ENCODE data around the gene MAX. TPM values are rescaled to one million over a fixed set of nuclear protein-coding genes. Genes with fewer than 3 reads are reported as not detected.

Gene MAX
- total RNA-seq, 2 experiments from 2014 or later = 159 to 171 TPM

DNA sequence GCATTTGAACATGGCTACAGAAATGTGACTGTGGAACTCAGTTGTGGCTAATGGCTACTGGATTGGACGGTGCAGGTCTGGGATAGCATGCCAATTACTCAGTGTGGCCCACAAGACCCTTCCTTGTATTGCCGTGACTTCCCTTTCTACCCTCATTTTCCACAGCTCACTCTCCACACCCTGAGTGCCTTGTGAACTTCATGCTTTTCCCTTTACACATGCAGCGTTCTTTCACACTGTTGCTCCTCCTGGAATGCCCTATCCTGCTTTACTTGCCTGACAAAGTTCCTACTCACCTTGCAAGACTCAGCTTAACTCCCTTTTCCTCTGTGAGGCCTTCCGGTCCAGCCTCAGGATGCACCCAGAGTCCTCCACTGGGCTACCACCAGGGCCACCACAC is 46.8 kb upstream of the MAX start:
- Mint-ChIP-seq H3K27ac (no peak overlapping the region), H3K4me1 (ENCODE audit: low read depth) (no peaks in the 10 kb centered on the region), H3K4me3 (no peak overlapping the region), H3K9me3 (no peaks in the 10 kb centered on the region), H3K36me3 (ENCODE audit: low read depth) (no peaks in the 10 kb centered on the region), H3K27me3 (peaks cover 1% of the 10 kb centered on the region)
- Histone ChIP-seq H3K36me3 (ENCODE audit: insufficient read depth, low read length) (no peaks in the 10 kb centered on the region), H3K4me3 (ENCODE audit: low read length) (no peak overlapping the region), H3K27ac (ENCODE audit: low read depth in 1 of 2, low read length in 2 of 2) (no peak overlapping the region), H3K9me3 (ENCODE audit: control insufficient read depth in 1 of 2, insufficient read depth in 1 of 2, low read length in 2 of 2) (no peaks in the 10 kb centered on the region), H3K27me3 (ENCODE audit: control insufficient read depth in 1 of 2, insufficient read depth in 2 of 2, low read length in 2 of 2) (peaks cover 0 to 3% of the 10 kb centered on the region in 2 experiments), H3K4me1 (ENCODE audit: insufficient read depth, low read length) (no peaks in the 10 kb centered on the region)
- DNase-seq (no peak), ATAC-seq (ENCODE audit: poor library complexity) (no peak)
- POLR2A ChIA-PET = no interaction called here
- intact Hi-C loops (cut with DNase I, micrococcal nuclease) = no loop called here
- TF ChIP-seq, protein P1, sequence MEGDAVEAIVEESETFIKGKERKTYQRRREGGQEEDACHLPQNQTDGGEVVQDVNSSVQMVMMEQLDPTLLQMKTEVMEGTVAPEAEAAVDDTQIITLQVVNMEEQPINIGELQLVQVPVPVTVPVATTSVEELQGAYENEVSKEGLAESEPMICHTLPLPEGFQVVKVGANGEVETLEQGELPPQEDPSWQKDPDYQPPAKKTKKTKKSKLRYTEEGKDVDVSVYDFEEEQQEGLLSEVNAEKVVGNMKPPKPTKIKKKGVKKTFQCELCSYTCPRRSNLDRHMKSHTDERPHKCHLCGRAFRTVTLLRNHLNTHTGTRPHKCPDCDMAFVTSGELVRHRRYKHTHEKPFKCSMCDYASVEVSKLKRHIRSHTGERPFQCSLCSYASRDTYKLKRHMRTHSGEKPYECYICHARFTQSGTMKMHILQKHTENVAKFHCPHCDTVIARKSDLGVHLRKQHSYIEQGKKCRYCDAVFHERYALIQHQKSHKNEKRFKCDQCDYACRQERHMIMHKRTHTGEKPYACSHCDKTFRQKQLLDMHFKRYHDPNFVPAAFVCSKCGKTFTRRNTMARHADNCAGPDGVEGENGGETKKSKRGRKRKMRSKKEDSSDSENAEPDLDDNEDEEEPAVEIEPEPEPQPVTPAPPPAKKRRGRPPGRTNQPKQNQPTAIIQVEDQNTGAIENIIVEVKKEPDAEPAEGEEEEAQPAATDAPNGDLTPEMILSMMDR (IDR thresholded peaks at IDR 0.05) = no peak
- CTCF ChIA-PET = no interaction called here

DNA sequence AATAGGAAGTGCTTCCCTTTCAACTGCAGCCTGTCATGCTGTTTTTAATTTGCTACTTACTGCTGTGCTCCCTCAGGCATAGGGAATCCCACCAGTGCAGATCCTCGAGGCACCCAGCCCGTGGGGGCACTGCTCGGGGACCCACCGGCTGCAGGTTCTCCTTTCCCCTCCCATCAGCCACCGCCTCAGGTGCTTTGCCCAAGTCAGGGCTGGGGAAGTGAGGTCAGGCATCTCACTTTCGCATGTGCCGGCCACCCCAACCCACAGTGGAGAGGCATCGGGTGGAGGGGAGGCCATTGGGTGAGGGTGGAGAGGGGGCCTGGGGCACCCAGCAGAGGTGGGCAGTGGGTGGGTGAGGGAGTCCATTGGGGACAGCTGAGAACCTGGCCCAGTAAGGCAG is 41.9 kb upstream of the MAX start:
- DNase-seq = no peak
- ChIA-PET CTCF (no interaction called here), POLR2A (no interaction called here)
- intact Hi-C loops (cut with DNase I, micrococcal nuclease) = no loop called here
- Mint-ChIP-seq H3K27ac (no peak overlapping the region), H3K27me3 (peaks cover 9% of the 10 kb centered on the region), H3K4me3 (no peak overlapping the region), H3K9me3 (no peaks in the 10 kb centered on the region), H3K4me1 (ENCODE audit: low read depth) (no peaks in the 10 kb centered on the region), H3K36me3 (ENCODE audit: low read depth) (no peaks in the 10 kb centered on the region)
- ATAC-seq (ENCODE audit: poor library complexity) = no peak
- TF ChIP-seq, protein P1 (IDR thresholded peaks at IDR 0.05) = no peak
- H3K4me1 ChIP-seq (ENCODE audit: insufficient read depth, low read length) = no peaks in the 10 kb centered on the region
- H3K9me3 ChIP-seq (ENCODE audit: control insufficient read depth in 1 of 2, insufficient read depth in 1 of 2, low read length in 2 of 2) = no peaks in the 10 kb centered on the region
- H3K36me3 ChIP-seq (ENCODE audit: insufficient read depth, low read length) = no peaks in the 10 kb centered on the region
- no peak overlapping the region for H3K27ac ChIP-seq (ENCODE audit: low read depth in 1 of 2, low read length in 2 of 2)
- H3K4me3 ChIP-seq (ENCODE audit: low read length) = no peak overlapping the region
- H3K27me3 ChIP-seq (ENCODE audit: control insufficient read depth in 1 of 2, insufficient read depth in 2 of 2, low read length in 2 of 2) = peaks cover 0 to 5% of the 10 kb centered on the region in 2 experiments

DNA sequence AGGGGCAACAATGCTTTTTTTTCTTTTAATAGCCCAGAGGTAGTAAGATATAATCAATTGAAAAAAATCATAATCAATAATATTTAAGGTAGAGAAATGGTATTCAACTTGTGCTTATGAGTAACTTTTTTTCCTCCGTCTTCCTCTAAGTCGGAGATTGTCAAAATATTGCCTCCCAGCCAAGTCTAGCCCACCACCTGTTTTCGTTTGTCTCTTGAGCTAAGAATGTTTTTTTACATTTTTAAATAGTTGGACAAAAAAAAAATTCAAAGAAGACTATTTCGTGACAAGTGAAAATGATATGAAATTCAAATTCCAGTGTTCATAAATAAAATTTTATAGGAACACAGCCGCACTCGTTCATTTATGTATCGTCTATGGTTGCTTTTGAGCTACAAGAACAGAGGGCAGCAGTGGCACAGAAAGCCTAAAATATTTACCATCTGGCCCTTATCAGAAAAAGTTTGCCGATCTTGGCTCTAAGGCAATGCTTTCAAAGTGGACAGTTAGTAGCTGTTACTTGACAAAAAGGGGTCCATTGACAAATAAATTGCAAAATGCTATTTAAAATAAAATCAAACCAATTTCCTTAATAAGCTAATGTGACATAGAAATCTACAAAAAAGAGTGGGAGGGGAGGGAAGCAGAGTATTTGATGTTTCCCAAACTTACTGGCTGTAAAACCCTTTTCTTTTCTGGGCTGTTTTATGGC is 40.8 kb upstream of the MAX start:
- intact Hi-C loops (cut with DNase I, micrococcal nuclease) = no loop called here
- H3K9me3 ChIP-seq (ENCODE audit: control insufficient read depth in 1 of 2, insufficient read depth in 1 of 2, low read length in 2 of 2) = no peaks in the 10 kb centered on the region
- Mint-ChIP-seq H3K36me3 (ENCODE audit: low read depth) (no peaks in the 10 kb centered on the region), H3K9me3 (no peaks in the 10 kb centered on the region), H3K4me1 (ENCODE audit: low read depth) (no peaks in the 10 kb centered on the region), H3K4me3 (no peak overlapping the region), H3K27me3 (peaks cover 9% of the 10 kb centered on the region), H3K27ac (no peak overlapping the region)
- H3K4me1 ChIP-seq (ENCODE audit: insufficient read depth, low read length) = no peaks in the 10 kb centered on the region
- H3K36me3 ChIP-seq (ENCODE audit: insufficient read depth, low read length) = no peaks in the 10 kb centered on the region
- CTCF ChIA-PET = no interaction called here
- no peak for ATAC-seq (ENCODE audit: poor library complexity)
- no peak overlapping the region for H3K4me3 ChIP-seq (ENCODE audit: low read length)
- H3K27ac ChIP-seq (ENCODE audit: low read depth in 1 of 2, low read length in 2 of 2) = no peak overlapping the region
- POLR2A ChIA-PET = no interaction called here
- TF ChIP-seq, protein P1 (IDR thresholded peaks at IDR 0.05) = no peak
- DNase-seq = no peak
- H3K27me3 ChIP-seq (ENCODE audit: control insufficient read depth in 1 of 2, insufficient read depth in 2 of 2, low read length in 2 of 2) = peaks cover 0 to 5% of the 10 kb centered on the region in 2 experiments

Data from CD4-positive, alpha-beta T cell (primary cell).